Measurements from ENCODE around the gene SCAMP5. TPM values are rescaled to one million over a fixed set of nuclear protein-coding genes. Genes with fewer than 3 reads are reported as not detected.

SCAMP5 gene
- total and polyA plus RNA-seq, 2 of the 13 experiments (the other 11 are each of a cell fraction or from before 2014, with no cell fraction given) = 34.3 to 49.0 TPM

DNA sequence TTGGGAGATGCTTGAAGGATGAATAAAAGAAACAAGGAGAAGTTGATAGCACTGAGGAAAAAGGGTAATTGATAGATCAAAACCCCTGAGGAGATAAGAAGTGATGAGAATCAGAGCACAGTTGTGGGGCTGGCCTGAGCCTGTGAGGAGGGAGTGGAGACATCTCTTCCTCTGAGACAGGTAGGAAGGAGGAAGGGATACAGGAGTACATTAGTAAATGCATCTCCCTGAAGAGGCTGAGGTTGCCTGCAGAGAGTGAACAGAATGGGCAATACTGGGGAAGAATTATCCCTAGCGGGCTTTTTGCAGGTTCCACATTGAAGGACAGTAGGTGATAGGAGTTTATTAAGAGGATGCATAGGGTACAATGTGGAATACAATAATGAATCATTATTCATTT is 17.3 kb upstream of the SCAMP5 start:
- ChIA-PET CTCF (ENCODE audit: low intra/inter-chr PET ratio, low total read pairs) (no interaction called here), POLR2A (no interaction called here)
- FAIRE-seq = no peak
- Histone ChIP-seq H3K36me3 (replicated peaks in 1 of 2; ENCODE audit: control insufficient read depth in 1 of 2, insufficient read depth in 2 of 2, low read length in 2 of 2) (no peaks in the 10 kb centered on the region), H3K4me1 (ENCODE audit: insufficient read depth, low read length) (no peaks in the 10 kb centered on the region), H2AFZ (ENCODE audit: low read length) (no peak overlapping the region), H3K79me2 (ENCODE audit: insufficient read depth, low read length) (no peaks in the 10 kb centered on the region), H3K4me3 (replicated peaks in 1 of 3; ENCODE audit: insufficient read depth in 1 of 3, low read depth in 2 of 3, low read length in 3 of 3) (no peak overlapping the region), H4K20me1 (ENCODE audit: insufficient read depth, low read length) (no peaks in the 10 kb centered on the region), H3K9me3 (ENCODE audit: low read length) (no peaks in the 10 kb centered on the region), H3K9ac (ENCODE audit: insufficient read depth, low read depth, low read length) (no peak overlapping the region), H3K27ac (ENCODE audit: extremely low read length, insufficient read depth, low read length) (no peak overlapping the region), H3K4me2 (ENCODE audit: low read depth, low read length) (no peak overlapping the region), H3K27me3 (ENCODE audit: control insufficient read depth in 1 of 2, insufficient read depth in 2 of 2, low read length in 2 of 2) (peaks cover 1 to 21% of the 10 kb centered on the region in 2 experiments; a peak in 3 of 5 replicates)
- BruUV-seq (replicated peaks) = no TSS peak
- WGBS (ENCODE audit: low lambda C conversion rate) = 47% methylated on average over 1 of the region's 1 CpG
- ATAC-seq = no peak
- TF ChIP-seq ZNF296 (CRISPR knock-in tag; conservative IDR thresholded peaks at IDR 0.05) = no peak
- no peak for TF ChIP-seq DPF2 (CRISPR knock-in tag; IDR thresholded peaks at IDR 0.05; ENCODE audit: borderline replicate concordance, low read depth)
- TF ChIP-seq, protein P1, sequence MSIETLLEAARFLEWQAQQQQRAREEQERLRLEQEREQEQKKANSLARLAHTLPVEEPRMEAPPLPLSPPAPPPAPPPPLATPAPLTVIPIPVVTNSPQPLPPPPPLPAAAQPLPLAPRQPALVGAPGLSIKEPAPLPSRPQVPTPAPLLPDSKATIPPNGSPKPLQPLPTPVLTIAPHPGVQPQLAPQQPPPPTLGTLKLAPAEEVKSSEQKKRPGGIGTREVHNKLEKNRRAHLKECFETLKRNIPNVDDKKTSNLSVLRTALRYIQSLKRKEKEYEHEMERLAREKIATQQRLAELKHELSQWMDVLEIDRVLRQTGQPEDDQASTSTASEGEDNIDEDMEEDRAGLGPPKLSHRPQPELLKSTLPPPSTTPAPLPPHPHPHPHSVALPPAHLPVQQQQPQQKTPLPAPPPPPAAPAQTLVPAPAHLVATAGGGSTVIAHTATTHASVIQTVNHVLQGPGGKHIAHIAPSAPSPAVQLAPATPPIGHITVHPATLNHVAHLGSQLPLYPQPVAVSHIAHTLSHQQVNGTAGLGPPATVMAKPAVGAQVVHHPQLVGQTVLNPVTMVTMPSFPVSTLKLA (IDR thresholded peaks at IDR 0.05) = no peak
- TF ChIP-seq ZNF615 (CRISPR knock-in tag; IDR thresholded peaks at IDR 0.05; ENCODE audit: borderline replicate concordance) = no peak
- TF ChIP-seq, protein P2, sequence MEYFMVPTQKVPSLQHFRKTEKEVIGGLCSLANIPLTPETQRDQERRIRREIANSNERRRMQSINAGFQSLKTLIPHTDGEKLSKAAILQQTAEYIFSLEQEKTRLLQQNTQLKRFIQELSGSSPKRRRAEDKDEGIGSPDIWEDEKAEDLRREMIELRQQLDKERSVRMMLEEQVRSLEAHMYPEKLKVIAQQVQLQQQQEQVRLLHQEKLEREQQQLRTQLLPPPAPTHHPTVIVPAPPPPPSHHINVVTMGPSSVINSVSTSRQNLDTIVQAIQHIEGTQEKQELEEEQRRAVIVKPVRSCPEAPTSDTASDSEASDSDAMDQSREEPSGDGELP (IDR thresholded peaks at IDR 0.05; ENCODE audit: borderline replicate concordance, low read depth) = no peak
- no peak for DNase-seq (ENCODE audit: low spot score)
- intact Hi-C loops (cut with micrococcal nuclease; ENCODE audit: unreplicated experiment) (no loop called here), in situ Hi-C loops (cut with HindIII; ENCODE audit: extremely low pct_ligation_motif_present, low pct_unique_long_range_greater_than_20kb) (no loop called here)

DNA sequence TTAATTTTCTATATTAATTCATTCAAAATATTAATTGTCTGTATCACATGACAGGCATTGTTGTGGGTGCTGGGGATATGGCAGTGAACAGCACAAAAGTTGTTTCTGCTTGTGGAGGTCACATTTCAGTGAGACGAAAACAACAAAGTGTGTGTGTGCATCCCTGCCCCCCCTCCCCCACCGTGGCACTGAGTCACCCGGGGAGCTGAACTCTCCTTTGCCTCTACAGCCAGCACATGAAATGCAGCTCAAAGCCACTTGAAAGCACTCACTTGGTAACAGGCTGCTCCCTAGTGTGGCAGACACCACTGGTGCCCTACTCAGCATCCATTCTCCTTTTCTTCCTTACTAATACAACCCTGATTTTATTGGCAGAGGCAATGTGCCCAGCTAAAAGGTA is 16.9 kb upstream of the SCAMP5 start:
- Histone ChIP-seq H3K79me2 (ENCODE audit: insufficient read depth, low read length) (no peaks in the 10 kb centered on the region), H4K20me1 (ENCODE audit: insufficient read depth, low read length) (no peaks in the 10 kb centered on the region), H3K36me3 (replicated peaks in 1 of 2; ENCODE audit: control insufficient read depth in 1 of 2, insufficient read depth in 2 of 2, low read length in 2 of 2) (no peaks in the 10 kb centered on the region), H3K27ac (ENCODE audit: extremely low read length, insufficient read depth, low read length) (no peak overlapping the region), H3K4me3 (replicated peaks in 1 of 3; ENCODE audit: insufficient read depth in 1 of 3, low read depth in 2 of 3, low read length in 3 of 3) (no peak overlapping the region), H3K9me3 (ENCODE audit: low read length) (no peaks in the 10 kb centered on the region), H3K27me3 (ENCODE audit: control insufficient read depth in 1 of 2, insufficient read depth in 2 of 2, low read length in 2 of 2) (peaks cover 1 to 19% of the 10 kb centered on the region in 2 experiments; a peak in 2 of 5 replicates), H3K9ac (ENCODE audit: insufficient read depth, low read depth, low read length) (no peak overlapping the region), H3K4me2 (ENCODE audit: low read depth, low read length) (no peak overlapping the region), H3K4me1 (ENCODE audit: insufficient read depth, low read length) (0 out of 2 replicates have a peak, but pooled peaks cover 1% of the 10 kb centered on the region), H2AFZ (ENCODE audit: low read length) (no peak overlapping the region)
- DNase-seq (ENCODE audit: low spot score) (no peak), FAIRE-seq (no peak), ATAC-seq (no peak)
- ChIA-PET CTCF (ENCODE audit: low intra/inter-chr PET ratio, low total read pairs) (no interaction called here), POLR2A (no interaction called here)
- intact Hi-C loops (cut with micrococcal nuclease; ENCODE audit: unreplicated experiment) = no loop called here
- 0 out of 2 replicates have a peak, but pooled peaks have one; percentile 13 for TF ChIP-seq FOSL2 (CRISPR knock-in tag; IDR thresholded peaks at IDR 0.05)
- no peak for TF ChIP-seq ZNF441 (CRISPR knock-in tag; IDR thresholded peaks at IDR 0.05; ENCODE audit: borderline replicate concordance)
- no TSS peak for BruUV-seq (replicated peaks)
- in situ Hi-C loops (cut with HindIII; ENCODE audit: extremely low pct_ligation_motif_present, low pct_unique_long_range_greater_than_20kb) = no loop called here
- 3% methylated on average over 3 of the region's 3 CpGs for WGBS (ENCODE audit: low lambda C conversion rate)

All from HepG2 (cell line).